Peyer's patch (tissue), 4 donors: ENCODE measurements around the gene DBNL.

Experiments used
- POLR2A ChIP-seq, 2 donors: fragments of 450-650 bp; IDR thresholded peaks; one replicate each; pipeline ENCODE4 v1.5.1; 2017; ENCODE audit warnings: antibody characterized with exemption in 2 of 2, mild to moderate bottlenecking in 2 of 2, moderate library complexity in 2 of 2
- TF ChIP-seq, protein P1 (sequence below), 6 experiments: fragments of 450-650 bp in 4 of 6; fragments of 200-600 bp in 2 of 6; sonication (generic) in 1 of 6; IDR thresholded peaks; one replicate each; pipeline ENCODE4 v1.5.1; 2017 to 2019; ENCODE audit warnings: antibody characterized with exemption in 6 of 6, mild to moderate bottlenecking in 3 of 6, moderate library complexity in 1 of 6

DNA sequence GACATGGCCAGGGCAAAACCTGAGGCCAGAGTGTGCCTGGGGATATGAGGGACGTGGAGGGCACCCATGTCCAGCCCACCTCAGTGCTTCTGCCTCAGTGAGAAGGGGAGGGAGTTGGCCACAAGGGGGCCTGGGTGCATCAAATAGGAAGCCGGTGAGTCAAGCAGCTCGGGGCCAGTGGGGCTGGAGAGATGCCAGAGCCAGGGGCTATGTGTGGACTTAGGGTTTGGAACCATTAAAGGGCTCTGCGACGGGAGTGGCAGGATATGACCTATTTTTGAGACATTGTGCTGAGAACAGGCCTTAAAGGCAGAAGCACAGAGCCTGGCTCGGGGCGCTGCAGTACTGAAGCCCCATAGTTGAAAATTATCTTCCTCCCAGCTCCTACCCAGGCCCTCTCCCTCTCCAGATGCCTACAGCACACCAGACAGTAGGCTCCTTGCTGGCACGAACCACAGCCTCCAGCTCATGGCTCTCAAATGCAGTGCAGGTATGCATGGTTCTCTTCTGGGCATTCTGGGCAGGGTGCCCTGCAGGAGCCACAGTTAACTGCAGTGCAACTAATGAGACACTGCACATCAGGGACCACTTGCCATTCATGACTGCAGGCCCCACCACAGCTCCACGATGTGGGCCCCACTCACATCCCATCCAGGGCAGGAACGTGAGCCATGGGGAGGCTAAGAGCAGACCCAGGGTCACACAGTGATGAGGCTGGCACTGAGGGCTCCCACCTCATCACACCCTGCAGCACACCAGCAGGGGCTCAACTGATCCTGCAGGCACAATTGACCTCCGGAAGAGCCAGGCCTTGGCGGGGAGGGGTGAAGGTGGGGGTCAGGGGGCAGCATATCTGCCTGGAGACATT, 28.1 kb downstream of the DBNL start:
- TF ChIP-seq, protein P1, sequence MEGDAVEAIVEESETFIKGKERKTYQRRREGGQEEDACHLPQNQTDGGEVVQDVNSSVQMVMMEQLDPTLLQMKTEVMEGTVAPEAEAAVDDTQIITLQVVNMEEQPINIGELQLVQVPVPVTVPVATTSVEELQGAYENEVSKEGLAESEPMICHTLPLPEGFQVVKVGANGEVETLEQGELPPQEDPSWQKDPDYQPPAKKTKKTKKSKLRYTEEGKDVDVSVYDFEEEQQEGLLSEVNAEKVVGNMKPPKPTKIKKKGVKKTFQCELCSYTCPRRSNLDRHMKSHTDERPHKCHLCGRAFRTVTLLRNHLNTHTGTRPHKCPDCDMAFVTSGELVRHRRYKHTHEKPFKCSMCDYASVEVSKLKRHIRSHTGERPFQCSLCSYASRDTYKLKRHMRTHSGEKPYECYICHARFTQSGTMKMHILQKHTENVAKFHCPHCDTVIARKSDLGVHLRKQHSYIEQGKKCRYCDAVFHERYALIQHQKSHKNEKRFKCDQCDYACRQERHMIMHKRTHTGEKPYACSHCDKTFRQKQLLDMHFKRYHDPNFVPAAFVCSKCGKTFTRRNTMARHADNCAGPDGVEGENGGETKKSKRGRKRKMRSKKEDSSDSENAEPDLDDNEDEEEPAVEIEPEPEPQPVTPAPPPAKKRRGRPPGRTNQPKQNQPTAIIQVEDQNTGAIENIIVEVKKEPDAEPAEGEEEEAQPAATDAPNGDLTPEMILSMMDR (IDR thresholded peaks at IDR 0.05): peak; percentile 23 to 52 (median 48)
- no peak for TF ChIP-seq POLR2A (IDR thresholded peaks at IDR 0.05)
